Ascending aorta (tissue), 2 donors: Measurements from ENCODE around the gene HOXC10. TPM values are rescaled to one million over a fixed set of nuclear protein-coding genes. Genes with fewer than 3 reads are reported as not detected.
A peak's percentile ranks its signal among the peaks of the same experiment; 100 is the strongest.

Experiments
- DNase-seq, 2 donors: peaks; one replicate each; pipeline ENCODE4 v3.0.0-alpha.2; 2019; ENCODE audit warnings: low spot score in 2 of 2
- H3K27ac ChIP-seq, 2 donors: fragments of 200-600 bp; sonication (generic); one replicate each; pipeline ENCODE4 v1.5.1; 2016 to 2017; ENCODE audit warnings: mild to moderate bottlenecking in 1 of 2
- H3K27me3 ChIP-seq: fragments of 200-600 bp; sonication (generic); one replicate; pipeline ENCODE4 v1.5.1; 2017
- H3K36me3 ChIP-seq, 2 donors: fragments of 200-600 bp; sonication (generic); one replicate each; pipeline ENCODE4 v1.5.1; 2016
- H3K4me1 ChIP-seq, 2 donors: fragments of 200-600 bp; sonication (generic); one replicate each; pipeline ENCODE4 v1.5.1; 2016 to 2017; ENCODE audit warnings: mild to moderate bottlenecking in 1 of 2
- H3K4me3 ChIP-seq, 2 donors: fragments of 200-600 bp; sonication (generic); one replicate each; pipeline ENCODE4 v1.5.1; 2016 to 2017; ENCODE audit warnings: mild to moderate bottlenecking in 1 of 2
- H3K9me3 ChIP-seq, 2 donors: fragments of 200-600 bp; sonication (generic); one replicate each; pipeline ENCODE4 v1.5.1; 2016
- intact Hi-C: fragments of 100-400 bp; cut with DNase I; formaldehyde crosslinking; loops from one replicate; pipeline ENCODE4 v1.15.1; 2023
- total RNA-seq: library from RNA; depleted of rRNA; stranded (reverse); fragments of >200 nt; gene quantifications from one replicate; pipeline ENCODE4 v1.1.0, GENCODE V29; 2016
- TF ChIP-seq, protein P1 (sequence below), 3 experiments: fragments of 200-600 bp in 2 of 3; fragments of 450-650 bp in 1 of 3; sonication (generic) in 2 of 3; IDR thresholded peaks; one replicate each; pipeline ENCODE4 v1.5.1; 2016 to 2019; ENCODE audit warnings: antibody characterized with exemption in 3 of 3, mild to moderate bottlenecking in 1 of 3, moderate library complexity in 1 of 3

Gene HOXC10
- total RNA-seq, 1 donor from 2014 or later: not detected

DNA sequence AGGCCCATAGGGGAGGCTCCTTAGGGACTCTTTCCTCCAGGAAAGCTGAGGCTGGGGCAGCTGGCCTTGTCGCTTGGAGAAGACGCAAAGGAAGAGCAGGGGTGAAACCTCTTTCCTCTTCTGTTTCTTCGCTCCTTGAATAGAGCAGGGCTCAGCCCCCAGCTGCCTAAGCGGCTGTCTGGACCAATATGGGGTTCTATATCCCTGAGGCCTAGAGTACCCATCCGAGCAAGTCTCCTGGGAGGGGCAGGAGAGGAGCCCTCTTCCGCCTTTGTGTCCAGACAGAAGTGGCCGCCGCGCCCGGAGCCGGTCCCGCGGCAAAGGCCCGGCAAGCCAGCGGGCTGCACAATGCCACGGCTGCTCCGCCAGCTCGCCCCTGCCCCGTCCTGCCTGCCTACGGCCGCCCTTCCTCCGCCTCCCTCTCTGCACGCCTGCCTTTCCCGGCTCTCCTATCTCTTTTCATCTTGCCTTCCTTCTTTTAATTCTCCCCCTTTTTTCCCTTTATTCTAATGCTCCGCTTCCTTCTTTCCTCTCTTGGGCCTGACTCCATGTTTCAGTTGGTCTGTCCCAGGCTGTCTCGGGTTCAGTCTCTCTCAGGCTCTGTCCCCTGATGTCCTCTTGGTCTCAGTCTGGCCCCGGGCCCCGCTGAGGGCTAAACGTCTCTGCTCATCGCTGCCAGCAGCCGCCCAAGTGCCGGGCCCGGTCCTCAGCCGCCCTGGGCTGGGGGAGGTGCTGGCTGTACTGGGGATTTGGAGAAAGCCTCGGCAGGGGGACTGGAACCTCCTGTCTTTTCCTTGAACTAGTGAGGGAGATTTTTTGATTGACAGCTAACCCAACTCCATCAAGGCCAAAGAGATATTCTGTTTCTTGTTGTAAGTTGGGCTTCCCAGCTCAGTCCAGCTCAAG is 12.5 kb downstream of the HOXC10 start:
- H3K36me3 ChIP-seq: no peaks in the 10 kb centered on the region
- no peak for DNase-seq
- no peak overlapping the region for H3K27ac ChIP-seq
- intact Hi-C loops: no loop called here
- H3K9me3 ChIP-seq: no peaks in the 10 kb centered on the region
- H3K4me3 ChIP-seq: no peak overlapping the region
- TF ChIP-seq, protein P1, sequence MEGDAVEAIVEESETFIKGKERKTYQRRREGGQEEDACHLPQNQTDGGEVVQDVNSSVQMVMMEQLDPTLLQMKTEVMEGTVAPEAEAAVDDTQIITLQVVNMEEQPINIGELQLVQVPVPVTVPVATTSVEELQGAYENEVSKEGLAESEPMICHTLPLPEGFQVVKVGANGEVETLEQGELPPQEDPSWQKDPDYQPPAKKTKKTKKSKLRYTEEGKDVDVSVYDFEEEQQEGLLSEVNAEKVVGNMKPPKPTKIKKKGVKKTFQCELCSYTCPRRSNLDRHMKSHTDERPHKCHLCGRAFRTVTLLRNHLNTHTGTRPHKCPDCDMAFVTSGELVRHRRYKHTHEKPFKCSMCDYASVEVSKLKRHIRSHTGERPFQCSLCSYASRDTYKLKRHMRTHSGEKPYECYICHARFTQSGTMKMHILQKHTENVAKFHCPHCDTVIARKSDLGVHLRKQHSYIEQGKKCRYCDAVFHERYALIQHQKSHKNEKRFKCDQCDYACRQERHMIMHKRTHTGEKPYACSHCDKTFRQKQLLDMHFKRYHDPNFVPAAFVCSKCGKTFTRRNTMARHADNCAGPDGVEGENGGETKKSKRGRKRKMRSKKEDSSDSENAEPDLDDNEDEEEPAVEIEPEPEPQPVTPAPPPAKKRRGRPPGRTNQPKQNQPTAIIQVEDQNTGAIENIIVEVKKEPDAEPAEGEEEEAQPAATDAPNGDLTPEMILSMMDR (IDR thresholded peaks at IDR 0.05): no peak
- H3K4me1 ChIP-seq: peaks cover 11 to 25% of the 10 kb centered on the region in 2 donors
- peaks cover 54% of the 10 kb centered on the region for H3K27me3 ChIP-seq

DNA sequence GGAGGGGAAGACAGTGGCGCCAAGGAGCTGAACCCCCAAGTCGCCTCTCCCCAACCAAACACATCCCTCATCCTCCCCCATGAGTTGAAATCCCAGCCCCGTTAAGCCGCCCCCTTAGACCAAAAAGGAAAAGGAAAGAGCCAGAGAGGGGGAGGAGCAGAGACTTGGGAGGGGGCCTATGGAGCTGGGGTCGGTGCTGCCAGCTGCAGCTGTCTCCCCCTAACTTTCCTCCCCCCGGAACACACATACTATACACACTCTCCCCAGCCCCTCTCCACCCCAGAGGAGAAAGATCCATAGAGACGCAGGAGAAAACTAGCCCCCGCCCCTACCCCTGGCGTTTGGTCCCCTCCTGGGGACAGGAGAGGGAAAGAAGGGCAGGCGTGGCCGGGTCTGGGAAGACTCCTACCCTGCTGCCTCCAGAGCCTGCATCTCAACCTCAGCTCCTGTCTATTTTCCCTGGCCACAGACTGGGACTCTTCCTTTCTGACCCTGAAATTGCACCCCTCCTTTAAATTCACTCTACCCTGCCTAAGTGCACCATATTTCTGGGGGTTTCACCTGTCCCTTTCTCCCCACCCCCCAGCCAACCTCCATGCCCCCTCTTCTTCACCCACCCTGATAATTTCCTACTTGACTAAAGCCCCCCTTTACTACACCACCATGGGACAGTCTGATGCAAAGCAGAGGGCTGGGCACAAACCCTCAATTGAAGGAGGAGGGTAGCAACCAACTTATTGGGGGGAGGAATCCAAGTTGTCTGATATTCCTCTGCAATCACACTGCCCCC is 13.4 kb downstream of the HOXC10 start:
- Histone ChIP-seq H3K36me3 (no peaks in the 10 kb centered on the region), H3K27me3 (peaks cover 51% of the 10 kb centered on the region)
- intact Hi-C loops: no loop called here

DNA sequence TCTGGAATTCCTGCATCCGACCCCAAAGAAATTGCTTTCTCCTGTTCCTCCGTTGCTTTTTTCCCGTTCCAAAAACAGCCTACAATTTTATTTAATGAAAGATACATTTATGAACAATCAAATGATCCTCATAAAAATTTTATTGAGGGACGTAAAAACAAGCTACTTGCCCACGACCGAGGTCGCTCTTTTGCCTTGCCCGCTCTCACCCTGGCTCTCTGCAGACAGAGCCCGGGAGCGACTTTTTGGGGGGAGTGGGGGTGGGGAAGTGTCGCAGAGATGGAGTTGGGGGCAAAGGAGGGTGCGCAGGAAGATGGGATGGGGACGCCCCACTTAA is 13.9 kb downstream of the HOXC10 start:
- Histone ChIP-seq H3K4me1 (peaks cover 11 to 25% of the 10 kb centered on the region in 2 donors), H3K27ac (no peak overlapping the region), H3K36me3 (no peaks in the 10 kb centered on the region), H3K27me3 (peaks cover 45% of the 10 kb centered on the region), H3K4me3 (no peak overlapping the region), H3K9me3 (no peaks in the 10 kb centered on the region)
- intact Hi-C loops: no loop called here
- DNase-seq: no peak
- TF ChIP-seq, protein P1 (IDR thresholded peaks at IDR 0.05): no peak

More for the DNA sequence above, 13.4 kb downstream of the HOXC10 start:
- Histone ChIP-seq H3K27ac (no peak overlapping the region), H3K4me3 (no peak overlapping the region), H3K4me1 (peaks cover 11 to 25% of the 10 kb centered on the region in 2 donors), H3K9me3 (no peaks in the 10 kb centered on the region)
- no peak for DNase-seq
- TF ChIP-seq, protein P1 (IDR thresholded peaks at IDR 0.05): no peak

DNA sequence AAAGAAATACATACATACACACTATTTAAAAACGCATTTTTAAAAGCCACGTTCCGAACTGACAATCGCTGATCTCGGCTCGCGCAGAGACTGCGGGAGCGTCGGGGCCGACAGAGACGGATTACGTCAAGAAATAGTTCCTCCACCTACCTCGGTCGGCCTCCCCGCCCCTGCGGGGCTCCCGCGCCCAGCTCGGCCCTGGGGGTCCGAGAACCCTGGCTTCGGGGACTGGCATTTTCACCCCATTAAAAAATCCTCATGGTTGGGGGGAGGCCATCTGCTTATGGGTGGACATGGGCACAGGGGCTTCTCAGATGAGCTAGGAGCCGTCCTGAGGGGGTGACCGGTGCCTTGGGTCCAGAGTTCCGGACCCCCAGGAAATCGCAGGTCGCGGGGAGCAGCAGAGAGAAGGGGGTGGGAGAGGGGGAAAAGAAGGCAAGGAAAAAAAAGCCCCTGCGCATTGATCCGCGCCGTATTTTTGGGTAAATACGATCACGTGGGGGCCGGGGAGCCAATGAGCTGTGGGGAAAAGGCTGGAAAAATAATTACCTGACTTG is 14.7 kb downstream of the HOXC10 start:
- H3K4me1 ChIP-seq: peaks cover 4 to 18% of the 10 kb centered on the region in 2 donors
- H3K27me3 ChIP-seq: peaks cover 37% of the 10 kb centered on the region
- TF ChIP-seq, protein P1 (IDR thresholded peaks at IDR 0.05): no peak
- H3K9me3 ChIP-seq: no peaks in the 10 kb centered on the region
- peak overlapping the region; percentile 61 to 62 for H3K4me3 ChIP-seq
- no peak for DNase-seq
- H3K27ac ChIP-seq: no peak overlapping the region
- H3K36me3 ChIP-seq: no peaks in the 10 kb centered on the region
- intact Hi-C loops: no loop called here

DNA sequence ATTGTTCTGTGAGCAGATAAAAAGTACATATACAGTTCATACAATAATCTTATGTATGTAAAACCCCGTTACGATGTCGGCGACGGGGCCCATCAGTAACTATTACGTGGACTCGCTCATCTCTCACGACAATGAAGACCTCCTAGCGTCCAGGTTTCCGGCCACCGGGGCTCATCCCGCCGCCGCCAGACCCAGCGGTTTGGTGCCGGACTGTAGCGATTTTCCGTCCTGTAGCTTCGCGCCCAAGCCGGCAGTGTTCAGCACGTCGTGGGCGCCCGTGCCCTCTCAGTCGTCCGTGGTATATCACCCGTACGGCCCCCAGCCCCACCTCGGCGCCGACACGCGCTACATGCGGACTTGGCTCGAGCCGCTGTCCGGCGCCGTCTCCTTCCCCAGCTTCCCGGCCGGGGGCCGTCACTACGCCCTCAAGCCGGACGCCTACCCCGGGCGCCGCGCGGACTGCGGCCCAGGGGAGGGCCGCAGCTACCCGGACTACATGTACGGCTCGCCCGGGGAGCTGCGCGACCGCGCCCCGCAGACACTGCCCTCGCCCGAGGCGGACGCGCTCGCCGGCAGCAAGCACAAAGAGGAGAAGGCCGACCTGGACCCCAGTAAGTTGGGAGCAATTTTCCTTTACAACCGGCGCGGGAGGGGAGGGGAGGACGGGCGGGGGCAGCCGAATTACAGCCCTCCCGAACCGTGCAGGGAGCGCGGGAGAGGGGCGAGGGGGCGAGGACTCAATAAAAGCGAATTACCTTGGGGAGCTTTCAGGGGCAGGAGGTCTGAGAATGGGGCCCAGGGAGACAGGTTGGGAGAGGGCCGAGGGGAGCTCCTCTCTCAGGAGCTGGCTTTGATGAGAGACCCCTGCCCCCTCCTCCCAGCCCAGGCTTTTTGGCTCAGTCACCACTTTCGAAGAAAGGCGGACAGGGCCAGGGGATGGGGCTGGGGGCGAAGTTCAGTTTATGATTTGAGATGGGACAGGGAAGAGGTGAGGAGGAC is 15.5 kb downstream of the HOXC10 start, which contains the start of gene HOXC9:
Gene HOXC9, plus strand, starts transcription at position 46 of the 999 bp plus-strand sequence. Its CDS starts 28 bp downstream, at position 74.
- peaks cover 0 to 10% of the 10 kb centered on the region in 2 donors for H3K4me1 ChIP-seq
- TF ChIP-seq, protein P1 (IDR thresholded peaks at IDR 0.05): no peak

More for the DNA sequence above, 15.5 kb downstream of the HOXC10 start, which contains the start of gene HOXC9:
- Histone ChIP-seq H3K36me3 (no peaks in the 10 kb centered on the region), H3K9me3 (no peaks in the 10 kb centered on the region), H3K27me3 (peaks cover 29% of the 10 kb centered on the region), H3K4me3 (peak within 1 kb of the TSS; percentile 61 to 62), H3K27ac (no peak within 1 kb of the TSS)
- DNase-seq: no peak
- intact Hi-C loops: no loop called here
